H9 (cell line): ENCODE measurements around the gene MFRP. TPM values are rescaled to one million over a fixed set of nuclear protein-coding genes. Genes with fewer than 3 reads are reported as not detected.
A peak's percentile ranks its signal among the peaks of the same experiment; 100 is the strongest.

Experiments used
- DNase-seq: peaks from one replicate; pipeline ENCODE4 v3.0.0-alpha.2; 2017
- H2AFZ ChIP-seq: one replicate; pipeline ENCODE4 v1.6.1; 2013; ENCODE audit warnings: mild to moderate bottlenecking, low read length, control low read depth, moderate library complexity
- H2AK5ac ChIP-seq: 2 replicates; pipeline ENCODE4 v1.6.1; 2013; ENCODE audit warnings: low read length, control low read depth, mixed read lengths; ENCODE audit not compliant: insufficient read length
- H2BK120ac ChIP-seq: one replicate; pipeline ENCODE4 v1.6.1; 2013; ENCODE audit warnings: low read depth, mild to moderate bottlenecking, low read length, control low read depth, inconsistent platforms; ENCODE audit not compliant: poor library complexity, severe bottlenecking
- H2BK12ac ChIP-seq: 2 replicates; pipeline ENCODE4 v1.6.1; 2013; ENCODE audit warnings: low read length, control low read depth, mixed read lengths, low read depth; ENCODE audit not compliant: insufficient read length
- H2BK15ac ChIP-seq: 2 replicates; pipeline ENCODE4 v1.6.1; 2013; ENCODE audit warnings: low read depth, low read length, control low read depth
- H2BK20ac ChIP-seq: one replicate; pipeline ENCODE4 v1.6.1; 2013; ENCODE audit warnings: low read depth, mild to moderate bottlenecking, low read length, control low read depth, inconsistent platforms; ENCODE audit not compliant: poor library complexity, severe bottlenecking
- H2BK5ac ChIP-seq: 2 replicates; pipeline ENCODE4 v1.6.1; 2013; ENCODE audit warnings: low read length, control low read depth, mixed read lengths; ENCODE audit not compliant: insufficient read length
- H3K14ac ChIP-seq: 2 replicates; pipeline ENCODE4 v1.6.1; 2013; ENCODE audit warnings: low read length, control low read depth; ENCODE audit not compliant: insufficient read depth
- H3K18ac ChIP-seq: 2 replicates; pipeline ENCODE4 v1.6.1; 2013; ENCODE audit warnings: low read depth, mild to moderate bottlenecking, mixed read lengths, low read length, control low read depth; ENCODE audit not compliant: insufficient read length
- H3K23ac ChIP-seq: 2 replicates; pipeline ENCODE4 v1.6.1; 2013; ENCODE audit warnings: low read length, control low read depth, mixed read lengths, low read depth; ENCODE audit not compliant: insufficient read length
- H3K23me2 ChIP-seq: 2 replicates; pipeline ENCODE4 v1.6.1; 2013; ENCODE audit warnings: low read depth, mild to moderate bottlenecking, mixed read lengths, low read length, control low read depth; ENCODE audit not compliant: insufficient read length, poor library complexity, severe bottlenecking
- H3K27ac ChIP-seq: 2 replicates; pipeline ENCODE4 v1.5.1; 2013; ENCODE audit warnings: low read length, control low read depth, mixed read lengths, low read depth; ENCODE audit not compliant: insufficient read length
- H3K27me3 ChIP-seq: 2 replicates; pipeline ENCODE4 v1.6.1; 2013; ENCODE audit warnings: low read length, control low read depth, inconsistent platforms; ENCODE audit not compliant: insufficient read depth
- H3K4ac ChIP-seq: 2 replicates; pipeline ENCODE4 v1.6.1; 2013; ENCODE audit warnings: low read depth, mild to moderate bottlenecking, control low read depth, inconsistent platforms, low read length, moderate library complexity
- H3K4me1 ChIP-seq: 2 replicates; pipeline ENCODE4 v1.6.1; 2013; ENCODE audit warnings: low read length, control low read depth, inconsistent platforms; ENCODE audit not compliant: insufficient read depth
- H3K4me2 ChIP-seq: 2 replicates; pipeline ENCODE4 v1.6.1; 2013; ENCODE audit warnings: low read length, control low read depth, mixed read lengths; ENCODE audit not compliant: insufficient read length, insufficient read depth
- H3K56ac ChIP-seq: 2 replicates; pipeline ENCODE4 v1.6.1; 2013; ENCODE audit warnings: low read depth, mild to moderate bottlenecking, mixed read lengths, low read length, control low read depth; ENCODE audit not compliant: insufficient read length
- H3K79me1 ChIP-seq: 2 replicates; pipeline ENCODE4 v1.6.1; 2013; ENCODE audit warnings: low read depth, mild to moderate bottlenecking, moderate library complexity, low read length, control low read depth, inconsistent platforms; ENCODE audit not compliant: insufficient read depth, poor library complexity, severe bottlenecking
- H3K79me2 ChIP-seq: 2 replicates; pipeline ENCODE4 v1.6.1; 2013; ENCODE audit warnings: low read length, control low read depth, inconsistent platforms; ENCODE audit not compliant: insufficient read depth
- H3K9ac ChIP-seq: 2 replicates; pipeline ENCODE4 v1.6.1; 2013; ENCODE audit warnings: low read length, control low read depth, mixed read lengths; ENCODE audit not compliant: insufficient read length; ENCODE audit errors: extremely low read depth
- H3K9me3 ChIP-seq: one replicate; pipeline ENCODE4 v1.6.1; 2013; ENCODE audit warnings: low read depth, low read length, inconsistent platforms; ENCODE audit not compliant: control insufficient read depth
- H3T11ph ChIP-seq: one replicate; pipeline ENCODE4 v1.6.1; 2013; ENCODE audit warnings: mild to moderate bottlenecking, low read length, control low read depth, inconsistent platforms
- H4K20me1 ChIP-seq: one replicate; pipeline ENCODE4 v1.6.1; 2013; ENCODE audit not compliant: control insufficient read depth, insufficient read length, insufficient read depth
- H4K5ac ChIP-seq: 2 replicates; pipeline ENCODE4 v1.6.1; 2013; ENCODE audit warnings: low read depth, mild to moderate bottlenecking, mixed read lengths, low read length, control low read depth; ENCODE audit not compliant: insufficient read length
- H4K8ac ChIP-seq: replicated peaks from 2 replicates; pipeline ENCODE4 v1.6.1; 2013; ENCODE audit warnings: low read length, control low read depth, mixed read lengths, low read depth; ENCODE audit not compliant: insufficient read length
- H4K91ac ChIP-seq: 2 replicates; pipeline ENCODE4 v1.6.1; 2013; ENCODE audit warnings: low read depth, mild to moderate bottlenecking, moderate library complexity, mixed read lengths, low read length, control low read depth; ENCODE audit not compliant: insufficient read length
- H3K27ac Mint-ChIP-seq, 3 experiments: 2 replicates in 2 of 3; 3 replicates in 1 of 3; pipeline ENCODE4 v1.8.0; 2020 to 2021; ENCODE audit warnings: mixed read lengths in 3 of 3, mild to moderate bottlenecking in 1 of 3, moderate library complexity in 1 of 3
- H3K27me3 Mint-ChIP-seq: 2 replicates; pipeline ENCODE4 v1.8.0; 2021; ENCODE audit warnings: low read depth, mild to moderate bottlenecking, moderate library complexity, mixed read lengths
- H3K36me3 Mint-ChIP-seq, 3 experiments: 2 replicates in 2 of 3; 3 replicates in 1 of 3; pipeline ENCODE4 v1.8.0; 2020 to 2021; ENCODE audit warnings: low read depth in 3 of 3, mixed read lengths in 3 of 3; ENCODE audit not compliant: insufficient read depth in 1 of 3
- H3K4me1 Mint-ChIP-seq, 2 experiments: 2 replicates each; pipeline ENCODE4 v1.8.0; 2020; ENCODE audit warnings: mixed read lengths in 2 of 2
- H3K4me3 Mint-ChIP-seq, 2 experiments: 2 replicates in 1 of 2; 3 replicates in 1 of 2; pipeline ENCODE4 v1.8.0; 2020 to 2021; ENCODE audit warnings: mild to moderate bottlenecking in 2 of 2, mixed read lengths in 2 of 2, moderate library complexity in 1 of 2
- H3K9me3 Mint-ChIP-seq, 2 experiments: 2 replicates in 1 of 2; 3 replicates in 1 of 2; pipeline ENCODE4 v1.8.0; 2020; ENCODE audit warnings: mild to moderate bottlenecking in 2 of 2, mixed read lengths in 2 of 2, moderate library complexity in 1 of 2
- CTCF ChIP-seq: fragments of 200-600 bp; sonication (generic); conservative IDR thresholded peaks from 3 replicates; pipeline ENCODE4 v1.8.0; 2021; ENCODE audit warnings: antibody characterized with exemption, mild to moderate bottlenecking
- WGBS: extraction: QIAGEN DNeasy Blood & Tissue Kit; methylation state at CpG from one replicate; pipeline ENCODE4 v1.1.7; 2013; ENCODE audit warnings: missing lambda C conversion rate, low lambda C conversion rate, mixed read lengths; ENCODE audit not compliant: insufficient read length; ENCODE audit errors: extremely low coverage; 5-methylcytosine and 5-hydroxymethylcytosine counted together
- total RNA-seq: library from RNA; stranded (reverse); gene quantifications from 2 replicates; pipeline ENCODE4 v1.2.1, GENCODE V29; 2021

The MFRP gene
- total RNA-seq, 1 experiment from 2014 or later: not detected

- Histone ChIP-seq H3K56ac (no peak overlapping the region), H2BK120ac (no peak overlapping the region), H2BK20ac (no peak overlapping the region), H4K5ac (no peak overlapping the region), H4K8ac (no peak overlapping the region), H3K4me2 (no peak overlapping the region), H3T11ph (no peak overlapping the region), H3K9ac (no peak overlapping the region), H3K23me2 (peaks cover 4% of the 10 kb centered on the region), H2AK5ac (no peak overlapping the region), H2BK15ac (no peak overlapping the region), H3K79me2 (no peaks in the 10 kb centered on the region), H3K27ac (no peak overlapping the region), H3K9me3 (no peaks in the 10 kb centered on the region), H3K4me1 (peaks cover 7% of the 10 kb centered on the region; the same call in 1 of the 2 replicates), H4K91ac (no peak overlapping the region), H3K79me1 (no peaks in the 10 kb centered on the region), H4K20me1 (peaks cover 4% of the 10 kb centered on the region), H2BK12ac (no peak overlapping the region), H2AFZ (no peak overlapping the region), H3K27me3 (peaks cover 23% of the 10 kb centered on the region; the same call in 1 of the 2 replicates), H3K23ac (no peak overlapping the region), H3K4ac (no peak overlapping the region), H3K14ac (no peak overlapping the region), H3K18ac (no peak overlapping the region), H2BK5ac (no peak overlapping the region)
- TF ChIP-seq CTCF: no peak
- Mint-ChIP-seq H3K9me3 (peaks cover 2 to 5% of the 10 kb centered on the region in 2 experiments; a peak in 2 of 5 replicates), H3K27me3 (peaks cover 71% of the 10 kb centered on the region), H3K4me3 (0 out of 5 replicates have a peak overlapping the region, but pooled peaks of 1 of the 2 experiments have one; percentile 47), H3K27ac (no peak overlapping the region), H3K4me1 (peaks cover 36 to 37% of the 10 kb centered on the region in 2 experiments), H3K36me3 (peaks cover 9 to 28% (median 22%) of the 10 kb centered on the region in 3 experiments)
- no peak for DNase-seq
- WGBS: no CpG with 5 or more reads among the region's 5 CpGs
Measured at GRCh38 chr11:119362741-119363080, 16.2 kb upstream of the MFRP start.
